GM18502 (cell line): ENCODE results near the gene PDILT.
"Not testable (repeated sequence)": the region's sequence is repeated elsewhere in the genome, so short reads cannot be mapped to it uniquely, and the experiment has no call there.

Experiments
- ATAC-seq: cut with Tn5 transposase; IDR thresholded peaks from one replicate; pipeline ENCODE4 v1.9.1; 2021; ENCODE audit warnings: mild to moderate bottlenecking; ENCODE audit not compliant: unreplicated experiment, poor library complexity

PDILT gene, protein sequence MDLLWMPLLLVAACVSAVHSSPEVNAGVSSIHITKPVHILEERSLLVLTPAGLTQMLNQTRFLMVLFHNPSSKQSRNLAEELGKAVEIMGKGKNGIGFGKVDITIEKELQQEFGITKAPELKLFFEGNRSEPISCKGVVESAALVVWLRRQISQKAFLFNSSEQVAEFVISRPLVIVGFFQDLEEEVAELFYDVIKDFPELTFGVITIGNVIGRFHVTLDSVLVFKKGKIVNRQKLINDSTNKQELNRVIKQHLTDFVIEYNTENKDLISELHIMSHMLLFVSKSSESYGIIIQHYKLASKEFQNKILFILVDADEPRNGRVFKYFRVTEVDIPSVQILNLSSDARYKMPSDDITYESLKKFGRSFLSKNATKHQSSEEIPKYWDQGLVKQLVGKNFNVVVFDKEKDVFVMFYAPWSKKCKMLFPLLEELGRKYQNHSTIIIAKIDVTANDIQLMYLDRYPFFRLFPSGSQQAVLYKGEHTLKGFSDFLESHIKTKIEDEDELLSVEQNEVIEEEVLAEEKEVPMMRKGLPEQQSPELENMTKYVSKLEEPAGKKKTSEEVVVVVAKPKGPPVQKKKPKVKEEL

DNA sequence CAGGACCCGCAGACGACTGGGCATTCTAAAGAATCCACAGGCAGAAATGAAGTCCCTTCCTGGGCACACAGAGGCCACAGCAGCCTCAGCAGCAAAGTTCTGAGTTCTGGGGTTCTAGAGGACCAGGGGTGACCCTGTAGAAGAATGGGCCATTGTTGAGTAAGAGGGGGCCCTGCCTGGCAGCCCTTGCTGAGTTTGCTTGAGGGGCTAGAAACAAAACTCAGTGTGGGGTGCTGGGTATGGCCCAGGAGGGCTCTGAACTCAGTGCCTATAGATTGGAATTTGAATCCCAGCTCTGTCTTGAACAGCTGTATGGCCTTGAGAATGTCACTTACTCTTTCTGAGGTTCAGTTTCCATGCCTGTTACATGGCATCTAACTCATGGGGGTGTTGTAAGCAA lies at the start of gene PDILT:
Gene PDILT (minus strand): TSS at position 101 of the 400 bp plus-strand sequence. CDS start 5,437 bp downstream, outside the sequence.
- ATAC-seq = no peak

DNA sequence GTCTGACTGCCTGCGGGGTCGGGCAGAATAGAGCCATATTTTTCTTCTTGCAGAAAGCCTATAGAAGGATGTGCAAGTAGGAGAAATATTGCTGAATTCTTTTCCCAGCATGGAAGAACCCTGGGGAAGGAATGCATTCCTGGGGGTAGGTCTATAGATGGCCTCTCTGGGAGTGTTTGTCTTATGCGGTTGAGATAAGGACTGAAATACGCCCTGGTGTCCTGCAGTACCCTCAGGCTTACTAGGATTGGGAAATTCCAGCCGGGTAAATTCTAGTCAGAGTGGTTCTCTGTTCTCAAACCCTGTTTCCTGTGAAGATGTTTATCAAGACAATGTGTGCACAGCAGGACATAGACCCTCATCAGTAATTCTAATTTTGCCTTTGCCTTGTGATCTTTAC lies 49.1 kb upstream of the PDILT start:
- ATAC-seq = not testable (repeated sequence)

DNA sequence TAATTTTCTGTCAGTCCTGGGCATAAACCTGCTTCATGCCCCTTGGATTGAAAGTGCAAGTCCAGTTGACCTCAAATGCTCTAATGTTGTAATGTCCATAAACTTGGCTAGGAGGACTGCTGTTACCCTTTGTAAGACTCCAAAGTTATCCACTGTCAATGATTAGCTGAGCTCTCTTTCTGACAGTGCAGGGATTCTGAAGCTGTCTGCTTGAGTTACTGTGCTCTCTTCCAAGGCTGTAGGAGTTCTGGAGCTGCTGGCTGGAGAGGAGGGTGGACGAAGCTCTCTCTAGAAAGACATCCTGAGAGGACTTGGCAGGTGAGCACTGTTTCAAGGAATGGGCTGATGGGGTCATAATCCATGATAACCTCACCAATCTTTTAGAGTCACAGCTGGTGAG lies 46.8 kb upstream of the PDILT start, which contains the start of gene ACSM2A:
Gene ACSM2A (plus strand): TSS at position 158 of the 400 bp plus-strand sequence. CDS start 8,594 bp downstream, outside the sequence.
- ATAC-seq = not testable (repeated sequence)

DNA sequence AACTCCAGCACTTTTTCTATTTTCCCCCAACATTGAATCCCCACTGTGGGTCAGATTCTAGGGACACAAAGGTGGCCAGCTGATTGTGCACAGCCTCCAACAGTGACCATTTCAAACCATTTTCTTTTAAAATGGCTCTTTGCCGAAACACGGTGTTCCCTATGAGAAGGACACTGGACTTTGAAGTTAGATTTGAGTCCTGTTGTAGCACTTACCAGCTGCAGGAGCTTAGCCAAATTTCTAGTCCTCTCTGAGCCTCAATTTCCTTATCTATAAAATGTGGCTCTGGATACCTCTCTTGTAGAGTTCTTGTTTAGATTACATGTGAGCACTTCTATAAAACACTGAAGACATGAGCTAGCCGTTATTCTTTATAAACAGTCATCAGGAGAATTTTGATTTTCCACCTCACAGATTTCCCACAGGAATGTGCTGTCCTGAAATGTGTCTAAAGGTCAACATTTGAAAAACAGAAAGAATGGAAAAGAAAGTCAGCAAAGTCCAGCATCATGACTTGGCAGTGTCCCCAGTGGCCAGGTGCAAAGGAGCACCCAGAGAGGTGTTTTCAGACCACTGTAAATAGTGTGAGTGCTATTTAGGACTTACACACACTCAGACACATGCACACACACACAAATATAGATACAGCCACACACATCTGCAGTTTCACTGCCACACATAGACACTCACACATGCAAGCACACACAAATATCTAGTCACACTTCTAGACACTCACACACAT lies 42.3 kb upstream of the PDILT start:
- ATAC-seq = not testable (repeated sequence)

DNA sequence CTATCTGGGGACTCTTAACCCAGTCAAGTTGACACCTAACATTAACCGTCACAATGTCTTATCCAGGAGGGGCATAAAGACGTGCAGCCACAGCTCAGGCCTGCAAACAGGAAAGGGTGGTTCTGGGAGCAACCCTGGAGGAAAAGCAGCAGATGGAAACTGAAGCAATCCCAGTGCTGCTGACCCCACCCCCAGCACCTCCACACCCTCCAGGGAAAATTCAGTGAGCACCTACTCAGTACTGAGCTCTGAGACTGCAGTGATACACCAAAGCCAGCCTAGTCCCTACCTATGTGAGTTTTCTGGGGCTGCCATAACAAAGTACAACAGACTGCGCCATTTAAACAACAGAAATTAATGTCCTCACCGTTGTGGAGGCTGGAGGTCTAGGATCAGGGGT lies 37.3 kb upstream of the PDILT start:
- ATAC-seq = not testable (repeated sequence)

DNA sequence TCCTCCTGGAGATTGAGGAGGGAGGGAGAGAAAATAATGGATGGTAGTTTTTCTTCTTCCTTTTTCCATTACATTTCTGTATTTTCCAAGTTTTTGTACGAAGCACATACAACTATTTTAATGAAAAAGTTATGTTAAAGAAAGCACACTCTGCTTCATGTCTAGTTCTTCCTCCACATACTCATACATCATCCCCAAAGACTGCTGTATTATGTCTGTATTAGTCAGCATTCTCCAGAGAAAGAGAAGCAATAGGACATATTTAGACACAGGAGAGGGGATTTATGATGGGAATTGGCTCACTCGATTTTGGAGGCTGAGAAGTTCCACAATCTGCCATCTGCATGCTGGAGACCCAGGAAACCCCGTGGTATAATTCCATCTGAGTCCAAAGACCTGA lies 36.7 kb upstream of the PDILT start:
- ATAC-seq = no peak

DNA sequence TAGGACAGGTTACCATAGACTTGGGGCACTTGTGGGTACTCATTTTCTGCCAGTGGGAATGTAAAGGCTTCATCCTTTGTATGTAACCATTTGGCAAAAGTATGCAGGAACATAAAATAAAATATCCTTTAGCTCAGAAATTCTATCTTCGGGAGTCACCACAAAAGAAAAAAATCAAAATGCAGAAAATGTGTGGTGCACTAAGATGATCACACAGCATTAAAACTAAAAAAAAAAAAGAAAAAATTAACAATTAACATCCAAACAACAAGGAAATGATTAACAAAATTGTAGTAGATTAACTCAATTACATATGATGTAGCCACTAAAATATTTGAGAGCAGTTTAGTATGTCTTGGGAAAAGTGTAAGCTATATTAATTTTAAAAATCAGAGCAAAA lies 36.2 kb upstream of the PDILT start:
- not testable (repeated sequence) for ATAC-seq

DNA sequence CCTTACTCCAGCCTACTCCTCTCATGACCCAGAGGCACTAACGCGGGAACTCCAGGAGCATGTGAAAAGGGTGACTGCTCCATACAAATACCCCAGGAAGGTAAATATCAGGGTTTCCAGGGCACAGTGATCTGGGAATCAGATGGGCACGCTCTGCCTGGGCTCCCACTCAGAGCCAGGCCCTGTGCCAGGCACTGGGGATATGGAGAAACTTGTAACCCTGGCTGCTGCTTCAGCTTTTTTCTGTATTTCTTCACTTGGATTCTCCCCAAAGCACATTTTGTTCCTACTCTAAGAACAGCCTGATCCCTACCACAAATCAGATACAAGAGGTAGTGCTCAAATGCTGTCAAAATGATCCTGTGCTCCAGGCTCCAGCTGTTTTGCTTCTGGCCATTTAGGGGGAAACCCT lies 35.3 kb upstream of the PDILT start:
- ATAC-seq = not testable (repeated sequence)

DNA sequence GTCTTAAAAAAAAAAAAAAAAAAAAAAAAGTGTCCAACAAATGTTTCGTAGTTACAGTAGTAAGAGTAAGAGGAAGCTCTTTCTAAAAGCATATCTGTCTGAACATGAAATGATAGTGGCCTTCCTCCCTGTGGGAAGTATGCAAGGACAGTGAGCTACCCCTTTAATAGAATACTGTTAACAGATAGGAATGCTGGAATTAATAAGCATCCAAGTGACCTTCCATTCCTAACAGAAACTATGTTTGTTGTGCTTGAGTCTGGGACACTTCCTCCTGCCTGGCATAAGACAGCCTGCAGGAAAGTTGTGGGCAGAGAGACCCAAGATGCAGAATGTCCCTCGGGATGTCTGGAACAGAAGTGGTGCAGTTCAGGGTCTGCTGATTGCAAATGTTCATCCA lies 34.4 kb upstream of the PDILT start:
- not testable (repeated sequence) for ATAC-seq

- ATAC-seq = no peak
Observed at GRCh38 chr16:20430948-20431347, 26.4 kb upstream of the PDILT start.

GRCh38 chr16:20430480-20430879 lies 25.9 kb upstream of the PDILT start:
- not testable (repeated sequence) for ATAC-seq

DNA sequence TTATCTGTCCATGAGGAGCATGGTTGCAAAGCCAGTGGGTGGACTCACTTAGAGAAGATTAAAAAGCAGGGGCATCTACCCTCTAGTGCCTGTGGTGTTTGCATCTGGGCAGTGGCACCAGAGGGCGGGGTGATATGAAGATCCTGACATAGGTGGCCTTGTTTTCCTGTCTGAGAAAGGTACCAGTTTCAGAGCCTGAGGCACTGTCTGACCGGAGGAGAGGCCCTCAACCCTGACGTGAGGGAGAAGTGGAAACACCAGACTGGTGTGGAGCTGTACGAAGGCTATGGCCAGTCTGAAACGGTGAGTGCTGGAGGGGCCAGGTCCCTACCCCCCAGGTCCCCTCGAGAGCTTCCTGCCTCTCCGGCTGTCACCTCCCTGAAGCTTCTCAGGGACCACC lies 25.0 kb upstream of the PDILT start:
- not testable (repeated sequence) for ATAC-seq

DNA sequence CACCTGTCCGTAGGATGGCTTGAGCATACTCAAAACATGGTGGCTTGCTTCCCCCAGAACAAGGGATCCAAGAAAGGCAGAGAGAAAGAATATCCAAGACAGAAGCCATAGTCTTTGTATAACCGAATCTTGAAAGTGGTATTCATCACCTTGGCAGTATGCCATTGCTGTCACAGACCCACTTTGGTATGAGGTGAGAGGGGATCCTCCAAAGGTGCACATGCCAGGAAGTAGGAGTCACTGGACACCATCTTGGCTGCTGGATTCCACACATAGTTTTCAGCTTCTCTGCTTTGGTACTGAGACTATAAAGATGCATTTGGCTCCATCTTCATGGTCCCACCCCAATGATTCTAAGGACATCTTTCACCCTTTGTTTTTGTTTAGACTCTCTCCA lies 22.9 kb upstream of the PDILT start:
- not testable (repeated sequence) for ATAC-seq

GRCh38 chr16:20424129-20424866 lies 19.8 kb upstream of the PDILT start:
- ATAC-seq = no peak

- ATAC-seq = not testable (repeated sequence)
Observed at GRCh38 chr16:20423772-20424128, 19.2 kb upstream of the PDILT start.

DNA sequence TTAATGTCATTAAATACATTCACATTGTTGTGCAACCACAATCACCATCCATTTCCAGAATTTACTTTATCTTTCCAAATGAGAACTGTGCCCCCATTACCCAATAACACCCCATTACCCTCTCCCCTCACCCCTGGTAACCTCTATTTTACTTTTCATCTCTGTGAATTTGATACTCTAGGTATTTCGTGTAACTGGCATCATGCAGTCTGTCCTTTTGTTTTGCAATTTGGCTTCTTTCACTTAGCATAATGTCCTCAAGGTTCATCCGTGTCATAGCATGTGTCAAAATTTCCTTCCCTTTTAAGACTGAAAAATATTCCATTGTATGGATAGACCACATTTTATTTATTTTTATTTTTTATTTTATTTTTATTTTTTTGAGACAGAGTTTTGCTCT lies 17.2 kb upstream of the PDILT start:
- ATAC-seq = not testable (repeated sequence)

GRCh38 chr16:20419093-20419492 lies 14.6 kb upstream of the PDILT start:
- not testable (repeated sequence) for ATAC-seq

- ATAC-seq = no peak
Observed at GRCh38 chr16:20415541-20415940, 11.0 kb upstream of the PDILT start.

DNA sequence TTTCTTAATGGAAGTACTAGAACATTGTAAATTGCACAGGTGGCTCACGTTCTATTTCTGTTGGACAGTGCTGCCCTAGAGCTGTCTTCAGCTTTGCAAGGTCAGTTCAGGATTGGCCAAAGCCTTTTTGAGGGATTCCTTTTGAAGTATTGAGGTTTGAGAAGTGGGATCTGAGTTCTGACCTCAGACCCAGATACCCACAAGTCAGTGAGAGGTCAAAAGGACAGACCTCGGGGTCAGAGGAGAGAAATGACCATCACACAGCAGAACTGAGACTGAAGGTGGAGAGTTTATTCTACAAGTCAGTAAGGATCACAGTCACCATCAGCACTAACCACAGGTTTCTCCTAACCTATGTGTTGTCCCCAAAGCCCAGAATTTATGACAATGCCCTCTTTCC lies 6.5 kb upstream of the PDILT start:
- no peak for ATAC-seq

- peak; percentile 75 for ATAC-seq
Observed at GRCh38 chr16:20410121-20410723, 5.7 kb upstream of the PDILT start.
